Liver (tissue), 9 donors: ENCODE data around the gene TMPRSS9. TPM values are rescaled to one million over a fixed set of nuclear protein-coding genes. Genes with fewer than 3 reads are reported as not detected.

Experiments used
- DNase-seq: peaks from one replicate; pipeline ENCODE4 v3.0.0-alpha.2; 2017; ENCODE audit warnings: low spot score
- H3K27ac ChIP-seq, 2 donors: one replicate each; pipeline ENCODE4 v1.7.0; 2013; ENCODE audit warnings: inconsistent platforms in 2 of 2, low read length in 2 of 2, control low read depth in 1 of 2, low read depth in 1 of 2, mild to moderate bottlenecking in 1 of 2
- H3K27me3 ChIP-seq, 4 donors: one replicate each; pipeline versions ENCODE4 v1.6.1 to v1.7.0; 2013; ENCODE audit warnings: low read length in 3 of 4, inconsistent platforms in 1 of 4, mild to moderate bottlenecking in 1 of 4, moderate library complexity in 1 of 4; ENCODE audit not compliant: control insufficient read depth in 4 of 4, insufficient read depth in 4 of 4
- H3K36me3 ChIP-seq, 4 donors: one replicate each; pipeline versions ENCODE4 v1.6.1 to v1.7.0; 2013; ENCODE audit warnings: low read length in 3 of 4, mild to moderate bottlenecking in 3 of 4, low read depth in 1 of 4, moderate library complexity in 1 of 4; ENCODE audit not compliant: control insufficient read depth in 4 of 4, insufficient read depth in 3 of 4
- H3K4me1 ChIP-seq, 4 donors: one replicate each; pipeline versions ENCODE4 v1.6.1 to v1.7.0; 2013; ENCODE audit warnings: low read length in 3 of 4, mild to moderate bottlenecking in 3 of 4, moderate library complexity in 1 of 4; ENCODE audit not compliant: control insufficient read depth in 4 of 4, insufficient read depth in 4 of 4
- H3K4me3 ChIP-seq, 3 donors: one replicate each; pipeline versions ENCODE4 v1.6.1 to v1.7.0; 2013; ENCODE audit warnings: low read length in 3 of 3, control low read depth in 1 of 3, low read depth in 1 of 3, mild to moderate bottlenecking in 1 of 3
- H3K9ac ChIP-seq, 2 donors: one replicate each; pipeline ENCODE4 v1.7.0; 2013; ENCODE audit warnings: low read length in 2 of 2, mild to moderate bottlenecking in 2 of 2, moderate library complexity in 2 of 2, control low read depth in 1 of 2, low read depth in 1 of 2
- H3K9me3 ChIP-seq, 4 donors: one replicate each; pipeline versions ENCODE4 v1.6.1 to v1.7.0; 2013; ENCODE audit warnings: low read length in 3 of 4; ENCODE audit not compliant: control insufficient read depth in 4 of 4
- EGR1 ChIP-seq, 2 donors: IDR thresholded peaks; 2 replicates each; pipeline ENCODE4 v1.6.1; 2016 to 2018; ENCODE audit warnings: antibody characterized with exemption in 2 of 2, low read depth in 2 of 2
- FOXA1 ChIP-seq: IDR thresholded peaks from 2 replicates; pipeline ENCODE4 v1.6.1; 2016; ENCODE audit warnings: antibody characterized with exemption
- FOXA2 ChIP-seq: IDR thresholded peaks from 2 replicates; pipeline ENCODE4 v1.6.1; 2016; ENCODE audit warnings: antibody characterized with exemption
- GABPA ChIP-seq, 2 donors: IDR thresholded peaks in 1 of 2; conservative IDR thresholded peaks in 1 of 2; 2 replicates each; pipeline ENCODE4 v1.6.1; 2016; ENCODE audit warnings: antibody characterized with exemption in 2 of 2, mild to moderate bottlenecking in 1 of 2, moderate library complexity in 1 of 2
- HNF4A ChIP-seq, 2 donors: conservative IDR thresholded peaks; 2 replicates each; pipeline ENCODE4 v1.6.1; 2016; ENCODE audit warnings: antibody characterized with exemption in 2 of 2, mild to moderate bottlenecking in 2 of 2
- HNF4G ChIP-seq: IDR thresholded peaks from 2 replicates; pipeline ENCODE4 v1.6.1; 2016; ENCODE audit warnings: antibody characterized with exemption
- JUND ChIP-seq, 2 donors: IDR thresholded peaks; 2 replicates each; pipeline ENCODE4 v1.6.1; 2016; ENCODE audit warnings: antibody characterized with exemption in 2 of 2
- NR2F2 ChIP-seq: IDR thresholded peaks from 2 replicates; pipeline ENCODE4 v1.6.1; 2016; ENCODE audit warnings: antibody characterized with exemption
- RAD21 ChIP-seq, 2 donors: IDR thresholded peaks; 2 replicates each; pipeline ENCODE4 v1.6.1; 2016; ENCODE audit warnings: antibody characterized with exemption in 2 of 2, mild to moderate bottlenecking in 2 of 2
- RXRA ChIP-seq, 2 donors: IDR thresholded peaks; 2 replicates each; pipeline ENCODE4 v1.6.1; 2017 to 2018; ENCODE audit warnings: antibody characterized with exemption in 2 of 2, mild to moderate bottlenecking in 1 of 2
- SP1 ChIP-seq: IDR thresholded peaks from 2 replicates; pipeline ENCODE4 v1.6.1; 2018; ENCODE audit warnings: antibody characterized with exemption, mild to moderate bottlenecking
- TAF1 ChIP-seq: conservative IDR thresholded peaks from 2 replicates; pipeline ENCODE4 v1.6.1; 2016; ENCODE audit warnings: antibody characterized with exemption, mild to moderate bottlenecking
- YY1 ChIP-seq: IDR thresholded peaks from 2 replicates; pipeline ENCODE4 v1.6.1; 2016; ENCODE audit warnings: antibody characterized with exemption, mild to moderate bottlenecking
- WGBS: extraction: QIAGEN DNeasy Blood & Tissue Kit; methylation state at CpG from one replicate; pipeline ENCODE4 v1.1.7; 2013; 5-methylcytosine and 5-hydroxymethylcytosine counted together
- polyA plus RNA-seq, 2 donors: library from polyadenylated mRNA; stranded (reverse) in 1 of 2; unstranded in 1 of 2; fragments of 200-250 nt in 1 of 2; fragments of >200 nt in 1 of 2; fragmentation: Nextera tagmentation in 1 of 2; extraction: Ambion mirVana in 1 of 2; gene quantifications; one replicate each; pipeline versions ENCODE4 v1.2.1 to v1.2.3, GENCODE V29; 2013 to 2015
- total RNA-seq, 2 donors: library from RNA; depleted of rRNA; stranded (reverse); fragments of >200 nt; gene quantifications; one replicate each; pipeline ENCODE4 v1.2.3, GENCODE V29; 2014
- TF ChIP-seq, protein P1 (sequence below): IDR thresholded peaks from 2 replicates; pipeline ENCODE4 v1.6.1; 2016; ENCODE audit warnings: antibody characterized with exemption, mild to moderate bottlenecking
- TF ChIP-seq, protein P2 (sequence below): IDR thresholded peaks from 2 replicates; pipeline ENCODE4 v1.6.1; 2016; ENCODE audit warnings: antibody characterized with exemption
- TF ChIP-seq, protein P3 (sequence below): IDR thresholded peaks from 2 replicates; pipeline ENCODE4 v1.6.1; 2016; ENCODE audit warnings: antibody characterized with exemption
- TF ChIP-seq, protein P4 (sequence below): IDR thresholded peaks from 2 replicates; pipeline ENCODE4 v1.6.1; 2016; ENCODE audit warnings: antibody characterized with exemption
- TF ChIP-seq, protein P5 (sequence below): fragments of 150-350 bp; IDR thresholded peaks from 2 replicates; pipeline ENCODE4 v1.5.1; 2017; ENCODE audit warnings: improper control_type of control experiment, low read depth, low read length; ENCODE audit not compliant: missing input control
- donor health status: healthy.
- donor health status: healthy.
- donor health status: healthy.
- donor health status: healthy.
- donor health status: healthy.

TMPRSS9 gene
- total and polyA plus RNA-seq, 4 donors, result 0.39 to 24.8 (median 1.5) TPM

DNA sequence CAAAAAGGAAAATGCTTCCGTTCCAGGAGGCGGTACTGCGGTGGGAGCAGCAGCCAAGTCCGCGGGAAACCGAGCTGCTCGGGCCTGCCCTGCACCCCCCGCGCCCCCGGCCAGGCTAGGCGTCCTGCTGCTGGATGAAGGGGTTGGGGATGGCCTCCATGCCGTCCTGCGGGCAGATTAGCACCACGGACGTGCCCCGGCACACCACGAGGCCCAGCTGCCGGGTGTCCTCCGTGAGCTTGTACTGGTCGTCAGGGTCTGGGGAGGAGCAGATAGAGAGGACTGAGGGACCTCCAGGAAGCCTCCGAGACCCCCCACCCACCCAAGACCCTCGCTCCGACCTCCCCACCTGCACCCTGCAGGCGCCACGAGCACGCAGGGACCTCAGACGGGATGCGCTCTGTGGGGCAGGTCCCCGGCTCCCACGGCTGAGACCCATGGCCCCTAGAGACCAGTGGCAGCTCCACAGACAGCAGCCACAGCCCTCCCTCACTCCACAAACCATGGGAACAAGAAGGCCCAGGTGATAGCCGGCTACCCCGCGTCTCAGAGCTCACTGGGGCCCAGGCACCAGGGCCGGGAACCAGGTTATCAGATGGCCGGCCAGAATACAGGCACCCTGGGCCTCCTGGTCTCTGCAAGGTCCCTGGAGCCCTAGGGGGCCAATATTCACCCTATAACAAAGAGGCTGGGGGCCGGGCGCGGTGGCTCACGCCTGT, 38.3 kb upstream of the TMPRSS9 start:
- Histone ChIP-seq H3K9ac (no peak overlapping the region), H3K36me3 (peaks cover 0 to 18% (median 3%) of the 10 kb centered on the region in 4 donors), H3K27ac (no peak overlapping the region), H3K27me3 (no peaks in the 10 kb centered on the region), H3K9me3 (no peaks in the 10 kb centered on the region), H3K4me1 (peaks cover 0 to under 1% (median under 1%) of the 10 kb centered on the region in 4 donors), H3K4me3 (no peak overlapping the region)
- DNase-seq, result no peak
- 96% methylated on average over 39 of the region's 39 CpGs for WGBS
- TF ChIP-seq, protein P1, sequence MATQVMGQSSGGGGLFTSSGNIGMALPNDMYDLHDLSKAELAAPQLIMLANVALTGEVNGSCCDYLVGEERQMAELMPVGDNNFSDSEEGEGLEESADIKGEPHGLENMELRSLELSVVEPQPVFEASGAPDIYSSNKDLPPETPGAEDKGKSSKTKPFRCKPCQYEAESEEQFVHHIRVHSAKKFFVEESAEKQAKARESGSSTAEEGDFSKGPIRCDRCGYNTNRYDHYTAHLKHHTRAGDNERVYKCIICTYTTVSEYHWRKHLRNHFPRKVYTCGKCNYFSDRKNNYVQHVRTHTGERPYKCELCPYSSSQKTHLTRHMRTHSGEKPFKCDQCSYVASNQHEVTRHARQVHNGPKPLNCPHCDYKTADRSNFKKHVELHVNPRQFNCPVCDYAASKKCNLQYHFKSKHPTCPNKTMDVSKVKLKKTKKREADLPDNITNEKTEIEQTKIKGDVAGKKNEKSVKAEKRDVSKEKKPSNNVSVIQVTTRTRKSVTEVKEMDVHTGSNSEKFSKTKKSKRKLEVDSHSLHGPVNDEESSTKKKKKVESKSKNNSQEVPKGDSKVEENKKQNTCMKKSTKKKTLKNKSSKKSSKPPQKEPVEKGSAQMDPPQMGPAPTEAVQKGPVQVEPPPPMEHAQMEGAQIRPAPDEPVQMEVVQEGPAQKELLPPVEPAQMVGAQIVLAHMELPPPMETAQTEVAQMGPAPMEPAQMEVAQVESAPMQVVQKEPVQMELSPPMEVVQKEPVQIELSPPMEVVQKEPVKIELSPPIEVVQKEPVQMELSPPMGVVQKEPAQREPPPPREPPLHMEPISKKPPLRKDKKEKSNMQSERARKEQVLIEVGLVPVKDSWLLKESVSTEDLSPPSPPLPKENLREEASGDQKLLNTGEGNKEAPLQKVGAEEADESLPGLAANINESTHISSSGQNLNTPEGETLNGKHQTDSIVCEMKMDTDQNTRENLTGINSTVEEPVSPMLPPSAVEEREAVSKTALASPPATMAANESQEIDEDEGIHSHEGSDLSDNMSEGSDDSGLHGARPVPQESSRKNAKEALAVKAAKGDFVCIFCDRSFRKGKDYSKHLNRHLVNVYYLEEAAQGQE, result no peak
- TF ChIP-seq FOXA1, result no peak
- no peak for TF ChIP-seq EGR1 (IDR thresholded peaks at IDR 0.05; ENCODE audit: low read depth in 2 of 2)
- TF ChIP-seq RXRA (IDR thresholded peaks at IDR 0.05), result no peak
- TF ChIP-seq, protein P2, sequence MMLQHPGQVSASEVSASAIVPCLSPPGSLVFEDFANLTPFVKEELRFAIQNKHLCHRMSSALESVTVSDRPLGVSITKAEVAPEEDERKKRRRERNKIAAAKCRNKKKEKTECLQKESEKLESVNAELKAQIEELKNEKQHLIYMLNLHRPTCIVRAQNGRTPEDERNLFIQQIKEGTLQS, result no peak
- no peak for TF ChIP-seq NR2F2
- no peak for TF ChIP-seq HNF4G
- no peak for TF ChIP-seq YY1
- no peak for TF ChIP-seq SP1
- TF ChIP-seq JUND (IDR thresholded peaks at IDR 0.05), result no peak
- TF ChIP-seq, protein P3, sequence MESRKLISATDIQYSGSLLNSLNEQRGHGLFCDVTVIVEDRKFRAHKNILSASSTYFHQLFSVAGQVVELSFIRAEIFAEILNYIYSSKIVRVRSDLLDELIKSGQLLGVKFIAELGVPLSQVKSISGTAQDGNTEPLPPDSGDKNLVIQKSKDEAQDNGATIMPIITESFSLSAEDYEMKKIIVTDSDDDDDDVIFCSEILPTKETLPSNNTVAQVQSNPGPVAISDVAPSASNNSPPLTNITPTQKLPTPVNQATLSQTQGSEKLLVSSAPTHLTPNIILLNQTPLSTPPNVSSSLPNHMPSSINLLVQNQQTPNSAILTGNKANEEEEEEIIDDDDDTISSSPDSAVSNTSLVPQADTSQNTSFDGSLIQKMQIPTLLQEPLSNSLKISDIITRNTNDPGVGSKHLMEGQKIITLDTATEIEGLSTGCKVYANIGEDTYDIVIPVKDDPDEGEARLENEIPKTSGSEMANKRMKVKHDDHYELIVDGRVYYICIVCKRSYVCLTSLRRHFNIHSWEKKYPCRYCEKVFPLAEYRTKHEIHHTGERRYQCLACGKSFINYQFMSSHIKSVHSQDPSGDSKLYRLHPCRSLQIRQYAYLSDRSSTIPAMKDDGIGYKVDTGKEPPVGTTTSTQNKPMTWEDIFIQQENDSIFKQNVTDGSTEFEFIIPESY, result no peak
- TF ChIP-seq, protein P4, sequence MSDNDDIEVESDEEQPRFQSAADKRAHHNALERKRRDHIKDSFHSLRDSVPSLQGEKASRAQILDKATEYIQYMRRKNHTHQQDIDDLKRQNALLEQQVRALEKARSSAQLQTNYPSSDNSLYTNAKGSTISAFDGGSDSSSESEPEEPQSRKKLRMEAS, result no peak
- TF ChIP-seq HNF4A (conservative IDR thresholded peaks at IDR 0.05), result no peak
- TF ChIP-seq, protein P5, sequence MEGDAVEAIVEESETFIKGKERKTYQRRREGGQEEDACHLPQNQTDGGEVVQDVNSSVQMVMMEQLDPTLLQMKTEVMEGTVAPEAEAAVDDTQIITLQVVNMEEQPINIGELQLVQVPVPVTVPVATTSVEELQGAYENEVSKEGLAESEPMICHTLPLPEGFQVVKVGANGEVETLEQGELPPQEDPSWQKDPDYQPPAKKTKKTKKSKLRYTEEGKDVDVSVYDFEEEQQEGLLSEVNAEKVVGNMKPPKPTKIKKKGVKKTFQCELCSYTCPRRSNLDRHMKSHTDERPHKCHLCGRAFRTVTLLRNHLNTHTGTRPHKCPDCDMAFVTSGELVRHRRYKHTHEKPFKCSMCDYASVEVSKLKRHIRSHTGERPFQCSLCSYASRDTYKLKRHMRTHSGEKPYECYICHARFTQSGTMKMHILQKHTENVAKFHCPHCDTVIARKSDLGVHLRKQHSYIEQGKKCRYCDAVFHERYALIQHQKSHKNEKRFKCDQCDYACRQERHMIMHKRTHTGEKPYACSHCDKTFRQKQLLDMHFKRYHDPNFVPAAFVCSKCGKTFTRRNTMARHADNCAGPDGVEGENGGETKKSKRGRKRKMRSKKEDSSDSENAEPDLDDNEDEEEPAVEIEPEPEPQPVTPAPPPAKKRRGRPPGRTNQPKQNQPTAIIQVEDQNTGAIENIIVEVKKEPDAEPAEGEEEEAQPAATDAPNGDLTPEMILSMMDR, result no peak
- TF ChIP-seq TAF1, result no peak
- no peak for TF ChIP-seq GABPA (IDR thresholded peaks at IDR 0.05 in 1 of 2, conservative IDR thresholded peaks at IDR 0.05 in 1 of 2)
- no peak for TF ChIP-seq RAD21 (IDR thresholded peaks at IDR 0.05)
- no peak for TF ChIP-seq FOXA2
